ENCODE results near the gene INO80C.

DNA sequence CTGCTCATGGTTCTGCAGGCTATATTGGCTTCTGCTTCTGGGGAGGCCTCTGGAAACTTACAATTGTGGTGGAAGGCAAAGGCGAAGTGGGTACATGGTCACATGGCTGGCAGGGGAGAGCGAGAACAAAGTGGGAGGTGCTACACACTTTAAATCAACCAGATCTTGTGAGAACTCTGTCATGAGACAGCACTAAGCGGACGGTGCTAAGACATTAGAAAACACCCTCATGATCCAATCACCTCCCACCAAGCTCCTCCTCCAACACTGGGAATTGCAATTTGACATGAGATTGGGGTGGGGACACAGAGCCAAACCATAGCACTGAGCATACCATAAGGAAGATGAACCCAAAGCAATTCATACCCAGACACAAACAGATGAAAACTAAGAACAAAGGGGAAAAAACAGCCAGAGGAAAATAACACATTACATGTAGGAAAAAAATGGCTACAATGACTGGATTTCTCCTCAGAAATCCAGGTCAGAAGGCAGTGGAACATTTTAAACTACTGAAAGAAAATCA, 31.1 kb upstream of the INO80C start:
- TF ChIP-seq, protein P1, sequence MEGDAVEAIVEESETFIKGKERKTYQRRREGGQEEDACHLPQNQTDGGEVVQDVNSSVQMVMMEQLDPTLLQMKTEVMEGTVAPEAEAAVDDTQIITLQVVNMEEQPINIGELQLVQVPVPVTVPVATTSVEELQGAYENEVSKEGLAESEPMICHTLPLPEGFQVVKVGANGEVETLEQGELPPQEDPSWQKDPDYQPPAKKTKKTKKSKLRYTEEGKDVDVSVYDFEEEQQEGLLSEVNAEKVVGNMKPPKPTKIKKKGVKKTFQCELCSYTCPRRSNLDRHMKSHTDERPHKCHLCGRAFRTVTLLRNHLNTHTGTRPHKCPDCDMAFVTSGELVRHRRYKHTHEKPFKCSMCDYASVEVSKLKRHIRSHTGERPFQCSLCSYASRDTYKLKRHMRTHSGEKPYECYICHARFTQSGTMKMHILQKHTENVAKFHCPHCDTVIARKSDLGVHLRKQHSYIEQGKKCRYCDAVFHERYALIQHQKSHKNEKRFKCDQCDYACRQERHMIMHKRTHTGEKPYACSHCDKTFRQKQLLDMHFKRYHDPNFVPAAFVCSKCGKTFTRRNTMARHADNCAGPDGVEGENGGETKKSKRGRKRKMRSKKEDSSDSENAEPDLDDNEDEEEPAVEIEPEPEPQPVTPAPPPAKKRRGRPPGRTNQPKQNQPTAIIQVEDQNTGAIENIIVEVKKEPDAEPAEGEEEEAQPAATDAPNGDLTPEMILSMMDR (IDR thresholded peaks at IDR 0.05): no peak
- no peak for TF ChIP-seq POLR2A (IDR thresholded peaks at IDR 0.05)
